B cell (primary cell): ENCODE measurements around the gene TTC23L. TPM values are rescaled to one million over a fixed set of nuclear protein-coding genes. Genes with fewer than 3 reads are reported as not detected.

Source experiments
- ATAC-seq: fragments of 200-7000 bp; cut with Tn5 transposase; one replicate; pipeline ENCODE4 v1.10.0; 2021; ENCODE audit warnings: low read depth, mild to moderate bottlenecking, moderate number of reproducible peaks, moderate library complexity
- CTCF ChIA-PET: fragments of 350-600 bp; sonication (Branson Sonifier 250); formaldehyde crosslinking; loops from one replicate; lab custom pipeline; 2021; ENCODE audit warnings: antibody characterized with exemption, inconsistent platforms; lab: Charles Lee
- POLR2A ChIA-PET: fragments of 350-600 bp; sonication (Branson Sonifier 250); formaldehyde crosslinking; loops from one replicate; lab custom pipeline; 2021; ENCODE audit warnings: antibody characterized with exemption; lab: Charles Lee
- DNase-seq: peaks from one replicate; pipeline ENCODE4 v3.0.0; 2013
- H2AFZ ChIP-seq: 2 replicates; pipeline ENCODE4 v1.6.1; 2012; ENCODE audit warnings: mild to moderate bottlenecking, low read depth, low read length; ENCODE audit not compliant: insufficient read depth, poor library complexity, severe bottlenecking
- H3K27ac ChIP-seq, 2 donors: 1 replicate in 1 of 2; 2 replicates in 1 of 2; pipeline ENCODE4 v1.5.1; 2012 to 2013; ENCODE audit warnings: low read length in 2 of 2, mild to moderate bottlenecking in 2 of 2, moderate library complexity in 1 of 2
- H3K27me3 ChIP-seq, 4 experiments: fragments of 200-600 bp in 1 of 4; sonication (generic) in 1 of 4; replicated peaks in 1 of 4; 1 replicate in 2 of 4; 2 replicates in 2 of 4; pipeline versions ENCODE4 v1.6.1 to v1.7.0; 2013 to 2016; ENCODE audit warnings: low read length in 3 of 4, mild to moderate bottlenecking in 2 of 4, mixed read lengths in 1 of 4, moderate library complexity in 1 of 4; ENCODE audit not compliant: insufficient read depth in 4 of 4, control insufficient read depth in 3 of 4; ENCODE audit errors: control extremely low read depth in 1 of 4
- H3K36me3 ChIP-seq, 2 experiments: replicated peaks in 1 of 2; 1 replicate in 1 of 2; 2 replicates in 1 of 2; pipeline versions ENCODE4 v1.6.1 to v1.7.1; 2013; ENCODE audit warnings: low read length in 1 of 2; ENCODE audit not compliant: insufficient read depth in 2 of 2, control insufficient read depth in 1 of 2; ENCODE audit errors: control extremely low read depth in 1 of 2, extremely low read depth in 1 of 2
- H3K4me1 ChIP-seq, 2 donors: fragments of 200-600 bp in 1 of 2; sonication (generic) in 1 of 2; 1 replicate in 1 of 2; 2 replicates in 1 of 2; pipeline versions ENCODE4 v1.5.1 to v1.6.1; 2013 to 2017; ENCODE audit warnings: low read length in 2 of 2; ENCODE audit not compliant: control insufficient read depth in 2 of 2, insufficient read depth in 2 of 2
- H3K4me2 ChIP-seq: replicated peaks from 2 replicates; pipeline ENCODE3; 2012; ENCODE audit warnings: mild to moderate bottlenecking, low read depth, low read length; ENCODE audit not compliant: poor library complexity, severe bottlenecking
- H3K4me3 ChIP-seq, 5 experiments: fragments of 200-600 bp in 1 of 5; sonication (generic) in 1 of 5; 1 replicate in 3 of 5; 2 replicates in 2 of 5; pipeline versions ENCODE4 v1.5.1 to v1.7.0; 2011 to 2016; ENCODE audit warnings: low read length in 4 of 5, mild to moderate bottlenecking in 4 of 5, low read depth in 2 of 5, control low read depth in 1 of 5, moderate library complexity in 1 of 5; ENCODE audit not compliant: insufficient read depth in 1 of 5; ENCODE audit errors: control extremely low read depth in 1 of 5, extremely low read depth in 1 of 5
- H3K79me2 ChIP-seq: fragments of 200-600 bp; sonication (generic); one replicate; pipeline ENCODE4 v1.6.0; 2016; ENCODE audit warnings: low read length; ENCODE audit not compliant: control insufficient read depth, insufficient read depth
- H3K9ac ChIP-seq: fragments of 200-600 bp; sonication (generic); 2 replicates; pipeline ENCODE4 v1.6.1; 2017; ENCODE audit warnings: mild to moderate bottlenecking, low read length, moderate library complexity
- H3K9me3 ChIP-seq, 3 donors: one replicate each; pipeline versions ENCODE4 v1.6.1 to v1.7.1; 2013; ENCODE audit warnings: low read length in 2 of 3; ENCODE audit not compliant: control insufficient read depth in 2 of 3, insufficient read depth in 1 of 3; ENCODE audit errors: control extremely low read depth in 1 of 3
- H4K20me1 ChIP-seq: 2 replicates; pipeline ENCODE4 v1.6.0; 2012; ENCODE audit warnings: mild to moderate bottlenecking, low read length; ENCODE audit not compliant: insufficient read depth, control insufficient read depth, poor library complexity, severe bottlenecking
- H3K27ac Mint-ChIP-seq: one replicate; pipeline ENCODE4 v1.8.0; 2021; ENCODE audit warnings: mixed read lengths
- H3K27me3 Mint-ChIP-seq: one replicate; pipeline ENCODE4 v1.8.0; 2021; ENCODE audit warnings: mixed read lengths
- H3K4me1 Mint-ChIP-seq: one replicate; pipeline ENCODE4 v1.8.0; 2021; ENCODE audit warnings: mixed read lengths
- H3K4me3 Mint-ChIP-seq: one replicate; pipeline ENCODE4 v1.8.0; 2021; ENCODE audit warnings: mixed read lengths
- H3K9me3 Mint-ChIP-seq: one replicate; pipeline ENCODE4 v1.8.0; 2022; ENCODE audit warnings: mixed read lengths; ENCODE audit not compliant: insufficient read depth
- CTCF ChIP-seq: fragments of 200-600 bp; IDR thresholded peaks from one replicate; pipeline ENCODE4 v1.8.0; 2022; ENCODE audit warnings: antibody characterized with exemption, mild to moderate bottlenecking
- EZH2 ChIP-seq: IDR thresholded peaks from 2 replicates; pipeline ENCODE4 v1.6.1; 2012; ENCODE audit warnings: borderline replicate concordance, low read depth, mild to moderate bottlenecking, moderate library complexity, low read length; ENCODE audit not compliant: insufficient read depth, poor library complexity, severe bottlenecking
- WGBS: methylation state at CpG from one replicate; pipeline ENCODE4 v1.1.5; 2013; ENCODE audit warnings: missing lambda C conversion rate; ENCODE audit not compliant: insufficient coverage; 5-methylcytosine and 5-hydroxymethylcytosine counted together
- intact Hi-C: fragments of 100-400 bp; cut with micrococcal nuclease; formaldehyde crosslinking; loops from one replicate; pipeline ENCODE4 v1.10.0; 2022
- polyA plus RNA-seq: library from polyadenylated mRNA; depleted of rRNA; stranded (reverse); fragments of >200 nt; gene quantifications from 2 replicates; pipeline ENCODE4 v1.2.3, GENCODE V29; 2012
- total RNA-seq, 2 donors: library from RNA; stranded (reverse); fragments of 120-200 nt in 1 of 2; gene quantifications; 1 replicate in 1 of 2; 2 replicates in 1 of 2; pipeline versions ENCODE4 v1.2.3 to v1.2.4, GENCODE V29; 2013 to 2022

Gene TTC23L
- total and polyA plus RNA-seq, 2 donors (not counting 1 experiment from before 2014, with no cell fraction given): 0.03 to 0.15 TPM

- Histone ChIP-seq H3K4me1 (peaks cover 23 to 26% of the 10 kb centered on the region in 2 donors), H3K4me3 (peak overlapping the region; percentile 82 to 99 (median 87)), H3K36me3 (peaks cover 5 to 27% of the 10 kb centered on the region in 2 experiments), H3K4me2 (peak overlapping the region; percentile 82), H4K20me1 (no peaks in the 10 kb centered on the region), H3K9ac (peak overlapping the region; percentile 80), H3K9me3 (no peaks in the 10 kb centered on the region), H3K27ac (no peak overlapping the region), H3K79me2 (peaks cover 70% of the 10 kb centered on the region), H3K27me3 (no peaks in the 10 kb centered on the region), H2AFZ (peak overlapping the region; percentile 88)
- DNase-seq (no peak), ATAC-seq (no peak)
- Mint-ChIP-seq H3K27me3 (no peaks in the 10 kb centered on the region), H3K27ac (peak overlapping the region; percentile 63), H3K4me1 (peaks cover 32% of the 10 kb centered on the region), H3K4me3 (no peak overlapping the region), H3K9me3 (no peaks in the 10 kb centered on the region)
- no peak for TF ChIP-seq CTCF
- no peak for TF ChIP-seq EZH2
- WGBS: 51% methylated on average over 5 of the region's 6 CpGs
- intact Hi-C loops: loop anchor here (5.0 to 10.0 kb wide), 3 partner anchors 672 to 1326 kb away; partner anchors contain the start of genes AMACR and NADK2
- POLR2A ChIA-PET: interaction anchor here (2.7 kb wide), 1 partner anchor 13 kb away, joined by 54 read pairs; the partner anchor contains the start of gene DNAJC21
- CTCF ChIA-PET: interaction anchor here (0.8 to 3.8 kb wide), 4 partner anchors 13 to 393 kb away, joined by 3 to 24 read pairs (median 15); partner anchors contain the start of gene DNAJC21
Measured at GRCh38 chr5:34916518-34916917, 77.6 kb downstream of the TTC23L start.

GRCh38 chr5:34918025-34918424 is 79.1 kb downstream of the TTC23L start:
- H3K9me3 Mint-ChIP-seq: no peaks in the 10 kb centered on the region
- Histone ChIP-seq H3K79me2 (peaks cover 62% of the 10 kb centered on the region), H4K20me1 (no peaks in the 10 kb centered on the region), H3K9ac (no peak overlapping the region), H3K4me2 (no peak overlapping the region), H3K27ac (no peak overlapping the region), H2AFZ (no peak overlapping the region), H3K4me1 (peaks cover 23 to 26% of the 10 kb centered on the region in 2 donors), H3K9me3 (no peaks in the 10 kb centered on the region), H3K27me3 (no peaks in the 10 kb centered on the region), H3K4me3 (no peak overlapping the region), H3K36me3 (peaks cover 5 to 31% of the 10 kb centered on the region in 2 experiments)
- ChIA-PET POLR2A (no interaction called here), CTCF (interaction anchor here (1.0 kb wide), 1 partner anchor 11 kb away, joined by 4 read pairs; no protein-coding TSS in a partner anchor)
- peaks cover 30% of the 10 kb centered on the region for H3K4me1 Mint-ChIP-seq
- H3K27me3 Mint-ChIP-seq: no peaks in the 10 kb centered on the region
- intact Hi-C loops: loop anchor here (5.0 to 10.0 kb wide), 3 partner anchors 673 to 1324 kb away; partner anchors contain the start of genes AMACR and NADK2
- no peak for ATAC-seq
- peak overlapping the region; percentile 1 for H3K27ac Mint-ChIP-seq
- no peak for DNase-seq
- peak overlapping the region; percentile 35 for H3K4me3 Mint-ChIP-seq
- no peak for TF ChIP-seq CTCF
- no peak for TF ChIP-seq EZH2
- WGBS: no CpG with 5 or more reads among the region's 4 CpGs
